ENCODE data around the gene POLE.

DNA sequence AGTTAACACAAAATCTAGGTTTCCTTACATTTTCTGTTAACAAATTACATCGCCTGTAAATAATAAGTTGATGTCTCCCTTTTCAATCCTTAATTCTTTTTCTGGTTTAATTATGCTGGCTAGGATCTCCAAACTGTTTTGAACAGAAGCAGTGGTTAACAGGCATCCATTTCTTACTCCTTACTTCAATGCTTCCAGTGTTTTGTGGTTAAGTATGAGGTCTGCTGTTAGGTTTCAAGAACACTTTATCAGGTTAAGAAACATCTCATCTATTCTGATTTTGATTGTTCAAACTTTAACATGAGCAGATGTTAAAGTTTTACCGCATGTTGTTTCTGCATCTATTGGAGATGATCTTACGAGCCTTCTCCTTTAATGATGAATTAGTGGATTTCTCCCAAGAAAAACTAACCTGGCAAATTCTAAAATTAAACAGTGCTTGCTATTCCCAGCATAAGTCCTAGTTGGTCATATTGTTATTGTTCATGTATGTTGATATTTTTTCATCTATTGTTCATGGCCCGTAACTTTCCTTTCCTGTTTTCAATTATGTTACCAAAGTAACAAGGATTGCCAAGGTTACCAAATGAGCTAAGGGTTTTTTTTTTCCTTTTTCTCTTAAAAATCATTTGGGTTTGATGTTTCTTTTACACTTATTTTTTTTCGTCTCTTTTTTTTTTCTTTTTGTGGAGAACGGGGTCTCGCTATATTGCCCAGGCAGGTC lies 33.4 kb downstream of the POLE start:
- TF ChIP-seq, protein P1, sequence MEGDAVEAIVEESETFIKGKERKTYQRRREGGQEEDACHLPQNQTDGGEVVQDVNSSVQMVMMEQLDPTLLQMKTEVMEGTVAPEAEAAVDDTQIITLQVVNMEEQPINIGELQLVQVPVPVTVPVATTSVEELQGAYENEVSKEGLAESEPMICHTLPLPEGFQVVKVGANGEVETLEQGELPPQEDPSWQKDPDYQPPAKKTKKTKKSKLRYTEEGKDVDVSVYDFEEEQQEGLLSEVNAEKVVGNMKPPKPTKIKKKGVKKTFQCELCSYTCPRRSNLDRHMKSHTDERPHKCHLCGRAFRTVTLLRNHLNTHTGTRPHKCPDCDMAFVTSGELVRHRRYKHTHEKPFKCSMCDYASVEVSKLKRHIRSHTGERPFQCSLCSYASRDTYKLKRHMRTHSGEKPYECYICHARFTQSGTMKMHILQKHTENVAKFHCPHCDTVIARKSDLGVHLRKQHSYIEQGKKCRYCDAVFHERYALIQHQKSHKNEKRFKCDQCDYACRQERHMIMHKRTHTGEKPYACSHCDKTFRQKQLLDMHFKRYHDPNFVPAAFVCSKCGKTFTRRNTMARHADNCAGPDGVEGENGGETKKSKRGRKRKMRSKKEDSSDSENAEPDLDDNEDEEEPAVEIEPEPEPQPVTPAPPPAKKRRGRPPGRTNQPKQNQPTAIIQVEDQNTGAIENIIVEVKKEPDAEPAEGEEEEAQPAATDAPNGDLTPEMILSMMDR (conservative IDR thresholded peaks at IDR 0.05 in 1 of 2, IDR thresholded peaks at IDR 0.05 in 1 of 2; ENCODE audit: low read depth in 1 of 2, low read length in 2 of 2): no peak
- no peak for TF ChIP-seq EZH2 (IDR thresholded peaks at IDR 0.05; ENCODE audit: low read length, missing control alignments)

Data from fibroblast of lung (primary cell).